GM23338 (cell line): Measurements from ENCODE around the gene ADCY4.

Experiments used
- CREB1 ChIP-seq: fragments of 250-450 bp; sonication (Bioruptor Pico); IDR thresholded peaks from 2 replicates; pipeline ENCODE4 v1.5.0; 2020; ENCODE audit warnings: low read depth, mild to moderate bottlenecking, moderate library complexity
- CTCF ChIP-seq, 2 experiments: fragments of 200-600 bp in 1 of 2; sonication (generic) in 1 of 2; conservative IDR thresholded peaks; 2 replicates each; pipeline versions ENCODE4 v1.5.1 to v1.6.1; 2016 to 2017; ENCODE audit warnings: antibody characterized with exemption in 2 of 2, low read depth in 2 of 2, mild to moderate bottlenecking in 2 of 2, moderate library complexity in 1 of 2
- EZH2 ChIP-seq: fragments of 200-600 bp; sonication (generic); IDR thresholded peaks from one replicate; pipeline ENCODE4 v1.8.0; 2017; ENCODE audit warnings: antibody characterized with exemption, mild to moderate bottlenecking, low read depth; ENCODE audit not compliant: unreplicated experiment
- EZH2phosphoT487 ChIP-seq: fragments of 200-600 bp; sonication (generic); IDR thresholded peaks from one replicate; pipeline ENCODE4 v1.8.1; 2018; ENCODE audit warnings: antibody characterized with exemption; ENCODE audit not compliant: unreplicated experiment
- JUNB ChIP-seq: IDR thresholded peaks from one replicate; pipeline ENCODE4 v1.6.1; 2016; ENCODE audit warnings: antibody characterized with exemption; ENCODE audit not compliant: unreplicated experiment
- POLR2AphosphoS5 ChIP-seq: IDR thresholded peaks from 2 replicates; pipeline ENCODE4 v1.6.1; 2016; ENCODE audit warnings: antibody characterized with exemption, low read depth
- REST ChIP-seq: IDR thresholded peaks from one replicate; pipeline ENCODE4 v1.6.1; 2018; ENCODE audit warnings: antibody characterized with exemption; ENCODE audit not compliant: unreplicated experiment
- STAT1 ChIP-seq: IDR thresholded peaks from one replicate; pipeline ENCODE4 v1.6.1; 2016; ENCODE audit warnings: antibody characterized with exemption; ENCODE audit not compliant: unreplicated experiment
- ZNF114 ChIP-seq: fragments of 250-450 bp; sonication (Bioruptor Pico); IDR thresholded peaks from 2 replicates; pipeline ENCODE4 v1.5.0; 2020; ENCODE audit warnings: mild to moderate bottlenecking, moderate library complexity
- ZNF331 ChIP-seq: fragments of 250-450 bp; sonication (Bioruptor Pico); IDR thresholded peaks from 2 replicates; pipeline ENCODE4 v1.5.0; 2020; ENCODE audit warnings: low read depth, mild to moderate bottlenecking, moderate library complexity
- TF ChIP-seq, protein P1 (sequence below): fragments of 250-450 bp; sonication (Bioruptor Pico); IDR thresholded peaks from 2 replicates; pipeline ENCODE4 v1.5.0; 2020; ENCODE audit warnings: mild to moderate bottlenecking, moderate library complexity

- TF ChIP-seq CTCF (conservative IDR thresholded peaks at IDR 0.05; ENCODE audit: low read depth in 2 of 2) = no peak
- TF ChIP-seq CREB1 (CRISPR knock-in tag) = no peak
- TF ChIP-seq EZH2 = no peak
- TF ChIP-seq ZNF331 (CRISPR knock-in tag) = no peak
- TF ChIP-seq STAT1 = no peak
- TF ChIP-seq ZNF114 = no peak
- TF ChIP-seq REST = no peak
- no peak for TF ChIP-seq POLR2AphosphoS5
- no peak for TF ChIP-seq JUNB
- TF ChIP-seq, protein P1, sequence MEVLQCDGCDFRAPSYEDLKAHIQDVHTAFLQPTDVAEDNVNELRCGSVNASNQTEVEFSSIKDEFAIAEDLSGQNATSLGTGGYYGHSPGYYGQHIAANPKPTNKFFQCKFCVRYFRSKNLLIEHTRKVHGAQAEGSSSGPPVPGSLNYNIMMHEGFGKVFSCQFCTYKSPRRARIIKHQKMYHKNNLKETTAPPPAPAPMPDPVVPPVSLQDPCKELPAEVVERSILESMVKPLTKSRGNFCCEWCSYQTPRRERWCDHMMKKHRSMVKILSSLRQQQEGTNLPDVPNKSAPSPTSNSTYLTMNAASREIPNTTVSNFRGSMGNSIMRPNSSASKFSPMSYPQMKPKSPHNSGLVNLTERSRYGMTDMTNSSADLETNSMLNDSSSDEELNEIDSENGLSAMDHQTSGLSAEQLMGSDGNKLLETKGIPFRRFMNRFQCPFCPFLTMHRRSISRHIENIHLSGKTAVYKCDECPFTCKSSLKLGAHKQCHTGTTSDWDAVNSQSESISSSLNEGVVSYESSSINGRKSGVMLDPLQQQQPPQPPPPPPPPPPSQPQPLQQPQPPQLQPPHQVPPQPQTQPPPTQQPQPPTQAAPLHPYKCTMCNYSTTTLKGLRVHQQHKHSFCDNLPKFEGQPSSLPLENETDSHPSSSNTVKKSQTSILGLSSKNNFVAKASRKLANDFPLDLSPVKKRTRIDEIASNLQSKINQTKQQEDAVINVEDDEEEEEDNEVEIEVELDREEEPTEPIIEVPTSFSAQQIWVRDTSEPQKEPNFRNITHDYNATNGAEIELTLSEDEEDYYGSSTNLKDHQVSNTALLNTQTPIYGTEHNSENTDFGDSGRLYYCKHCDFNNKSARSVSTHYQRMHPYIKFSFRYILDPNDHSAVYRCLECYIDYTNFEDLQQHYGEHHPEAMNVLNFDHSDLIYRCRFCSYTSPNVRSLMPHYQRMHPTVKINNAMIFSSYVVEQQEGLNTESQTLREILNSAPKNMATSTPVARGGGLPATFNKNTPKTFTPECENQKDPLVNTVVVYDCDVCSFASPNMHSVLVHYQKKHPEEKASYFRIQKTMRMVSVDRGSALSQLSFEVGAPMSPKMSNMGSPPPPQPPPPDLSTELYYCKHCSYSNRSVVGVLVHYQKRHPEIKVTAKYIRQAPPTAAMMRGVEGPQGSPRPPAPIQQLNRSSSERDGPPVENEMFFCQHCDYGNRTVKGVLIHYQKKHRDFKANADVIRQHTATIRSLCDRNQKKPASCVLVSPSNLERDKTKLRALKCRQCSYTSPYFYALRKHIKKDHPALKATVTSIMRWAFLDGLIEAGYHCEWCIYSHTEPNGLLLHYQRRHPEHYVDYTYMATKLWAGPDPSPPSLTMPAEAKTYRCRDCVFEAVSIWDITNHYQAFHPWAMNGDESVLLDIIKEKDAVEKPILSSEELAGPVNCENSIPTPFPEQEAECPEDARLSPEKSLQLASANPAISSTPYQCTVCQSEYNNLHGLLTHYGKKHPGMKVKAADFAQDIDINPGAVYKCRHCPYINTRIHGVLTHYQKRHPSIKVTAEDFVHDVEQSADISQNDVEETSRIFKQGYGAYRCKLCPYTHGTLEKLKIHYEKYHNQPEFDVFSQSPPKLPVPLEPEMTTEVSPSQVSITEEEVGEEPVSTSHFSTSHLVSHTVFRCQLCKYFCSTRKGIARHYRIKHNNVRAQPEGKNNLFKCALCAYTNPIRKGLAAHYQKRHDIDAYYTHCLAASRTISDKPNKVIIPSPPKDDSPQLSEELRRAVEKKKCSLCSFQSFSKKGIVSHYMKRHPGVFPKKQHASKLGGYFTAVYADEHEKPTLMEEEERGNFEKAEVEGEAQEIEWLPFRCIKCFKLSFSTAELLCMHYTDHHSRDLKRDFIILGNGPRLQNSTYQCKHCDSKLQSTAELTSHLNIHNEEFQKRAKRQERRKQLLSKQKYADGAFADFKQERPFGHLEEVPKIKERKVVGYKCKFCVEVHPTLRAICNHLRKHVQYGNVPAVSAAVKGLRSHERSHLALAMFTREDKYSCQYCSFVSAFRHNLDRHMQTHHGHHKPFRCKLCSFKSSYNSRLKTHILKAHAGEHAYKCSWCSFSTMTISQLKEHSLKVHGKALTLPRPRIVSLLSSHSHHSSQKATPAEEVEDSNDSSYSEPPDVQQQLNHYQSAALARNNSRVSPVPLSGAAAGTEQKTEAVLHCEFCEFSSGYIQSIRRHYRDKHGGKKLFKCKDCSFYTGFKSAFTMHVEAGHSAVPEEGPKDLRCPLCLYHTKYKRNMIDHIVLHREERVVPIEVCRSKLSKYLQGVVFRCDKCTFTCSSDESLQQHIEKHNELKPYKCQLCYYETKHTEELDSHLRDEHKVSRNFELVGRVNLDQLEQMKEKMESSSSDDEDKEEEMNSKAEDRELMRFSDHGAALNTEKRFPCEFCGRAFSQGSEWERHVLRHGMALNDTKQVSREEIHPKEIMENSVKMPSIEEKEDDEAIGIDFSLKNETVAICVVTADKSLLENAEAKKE = no peak
- TF ChIP-seq EZH2phosphoT487 = no peak
Observed at GRCh38 chr14:24285351-24285750, 49.5 kb downstream of the ADCY4 start.
